H1 (cell line): ENCODE data around the gene C11orf65. TPM values are rescaled to one million over a fixed set of nuclear protein-coding genes. Genes with fewer than 3 reads are reported as not detected.

Source experiments
- CTCF ChIA-PET: fragments of 300-600 bp; sonication (Branson Sonifier 250); formaldehyde crosslinking; loops from one replicate; lab custom pipeline; 2021; ENCODE audit not compliant: partially characterized antibody; lab: Charles Lee
- POLR2A ChIA-PET: fragments of 300-600 bp; sonication (Branson Sonifier 250); formaldehyde crosslinking; loops from one replicate; lab custom pipeline; 2021; ENCODE audit warnings: inconsistent platforms; ENCODE audit not compliant: partially characterized antibody; lab: Charles Lee
- DNase-seq, 2 experiments: peaks; one replicate each; pipeline versions ENCODE4 v3.0.0 to v3.0.0-alpha.2; 2010 to 2022; ENCODE audit warnings: low spot score in 2 of 2, low read depth in 1 of 2, mixed read lengths in 1 of 2
- FAIRE-seq: peaks from 2 replicates; lab custom pipeline; 2011; peaks lifted over from hg19 to GRCh38; lab: Jason Lieb, UNC
- H2AFZ ChIP-seq: 2 replicates; pipeline ENCODE4 v1.8.1; 2012; ENCODE audit warnings: low read length, inconsistent platforms
- H2AK5ac ChIP-seq: 2 replicates; pipeline ENCODE4 v1.6.1; 2013; ENCODE audit warnings: low read depth, low read length
- H2BK120ac ChIP-seq: replicated peaks from 2 replicates; pipeline ENCODE3; 2013; ENCODE audit warnings: low read depth, low read length, inconsistent platforms
- H2BK12ac ChIP-seq: 2 replicates; pipeline ENCODE4 v1.6.1; 2013; ENCODE audit warnings: low read depth, low read length
- H2BK15ac ChIP-seq: 2 replicates; pipeline ENCODE4 v1.6.1; 2013; ENCODE audit warnings: low read length
- H2BK20ac ChIP-seq: 2 replicates; pipeline ENCODE4 v1.6.1; 2013; ENCODE audit warnings: low read length
- H2BK5ac ChIP-seq: 2 replicates; pipeline ENCODE4 v1.6.1; 2013; ENCODE audit warnings: low read depth, low read length
- H3K14ac ChIP-seq: 2 replicates; pipeline ENCODE4 v1.6.1; 2013; ENCODE audit warnings: inconsistent platforms; ENCODE audit not compliant: insufficient read length
- H3K18ac ChIP-seq: 2 replicates; pipeline ENCODE4 v1.6.1; 2013; ENCODE audit warnings: low read length; ENCODE audit errors: extremely low read depth
- H3K23ac ChIP-seq: 2 replicates; pipeline ENCODE4 v1.6.1; 2013; ENCODE audit warnings: inconsistent platforms; ENCODE audit not compliant: insufficient read length
- H3K23me2 ChIP-seq: 2 replicates; pipeline ENCODE4 v1.6.1; 2013; ENCODE audit warnings: low read depth, low read length
- H3K27ac ChIP-seq: 2 replicates; pipeline ENCODE4 v1.6.1; 2011; ENCODE audit warnings: low read depth, low read length, inconsistent platforms
- H3K27me3 ChIP-seq, 4 experiments: replicated peaks in 1 of 4; 1 replicate in 1 of 4; 2 replicates in 3 of 4; pipeline versions ENCODE4 v1.6.1 to v1.8.1; 2011 to 2013; ENCODE audit warnings: low read length in 3 of 4, mild to moderate bottlenecking in 3 of 4, inconsistent platforms in 2 of 4, mixed read lengths in 2 of 4, moderate library complexity in 1 of 4; ENCODE audit not compliant: control insufficient read depth in 3 of 4, insufficient read depth in 3 of 4; ENCODE audit errors: extremely low read depth in 1 of 4
- H3K36me3 ChIP-seq, 4 experiments: 2 replicates each; pipeline versions ENCODE4 v1.6.1 to v1.8.1; 2011 to 2013; ENCODE audit warnings: mild to moderate bottlenecking in 4 of 4, low read length in 3 of 4, moderate library complexity in 2 of 4, control low read depth in 1 of 4, inconsistent platforms in 1 of 4; ENCODE audit not compliant: insufficient read depth in 4 of 4, control insufficient read depth in 2 of 4
- H3K4ac ChIP-seq: replicated peaks from 2 replicates; pipeline ENCODE3; 2013; ENCODE audit warnings: low read length, low read depth, mixed read lengths, inconsistent platforms; ENCODE audit not compliant: insufficient read length
- H3K4me1 ChIP-seq, 4 experiments: replicated peaks in 1 of 4; 1 replicate in 1 of 4; 2 replicates in 3 of 4; pipeline versions ENCODE4 v1.6.1 to v1.8.1; 2011 to 2013; ENCODE audit warnings: low read length in 3 of 4, inconsistent platforms in 2 of 4, mixed read lengths in 1 of 4; ENCODE audit not compliant: insufficient read depth in 4 of 4, control insufficient read depth in 3 of 4
- H3K4me2 ChIP-seq, 2 experiments: 2 replicates each; pipeline versions ENCODE4 v1.6.1 to v1.8.1; 2011 to 2013; ENCODE audit warnings: low read depth in 2 of 2, low read length in 2 of 2, control low read depth in 1 of 2, inconsistent platforms in 1 of 2, mild to moderate bottlenecking in 1 of 2; ENCODE audit not compliant: insufficient read depth in 1 of 2
- H3K4me3 ChIP-seq, 4 experiments: fragments of 200-600, 300-600 bp in 1 of 4; sonication (generic), shearing (Covaris generic), sonication (Bioruptor Twin) in 1 of 4; 2 replicates each; pipeline versions ENCODE4 v1.5.1 to v1.8.1; 2011 to 2016; ENCODE audit warnings: low read length in 4 of 4, low read depth in 3 of 4, control low read depth in 2 of 4, inconsistent platforms in 2 of 4, mild to moderate bottlenecking in 2 of 4, mixed read lengths in 1 of 4, moderate library complexity in 1 of 4; ENCODE audit not compliant: insufficient read depth in 2 of 4; ENCODE audit errors: extremely low read depth in 1 of 4
- H3K56ac ChIP-seq: replicated peaks from 2 replicates; pipeline ENCODE3; 2013; ENCODE audit warnings: low read depth, mild to moderate bottlenecking, mixed read lengths, low read length, inconsistent platforms; ENCODE audit not compliant: insufficient read length
- H3K79me1 ChIP-seq: 2 replicates; pipeline ENCODE4 v1.6.1; 2013; ENCODE audit warnings: low read depth, low read length, control low read depth
- H3K79me2 ChIP-seq, 2 experiments: 2 replicates each; pipeline versions ENCODE4 v1.6.1 to v1.8.1; 2012 to 2013; ENCODE audit warnings: low read length in 2 of 2, mild to moderate bottlenecking in 2 of 2, inconsistent platforms in 1 of 2; ENCODE audit not compliant: insufficient read depth in 2 of 2, control insufficient read depth in 1 of 2
- H3K9ac ChIP-seq, 4 experiments: replicated peaks in 1 of 4; 1 replicate in 1 of 4; 2 replicates in 3 of 4; pipeline versions ENCODE4 v1.6.1 to v1.8.1; 2011 to 2013; ENCODE audit warnings: low read depth in 3 of 4, low read length in 3 of 4, control low read depth in 2 of 4, mild to moderate bottlenecking in 2 of 4, moderate library complexity in 2 of 4, inconsistent platforms in 1 of 4; ENCODE audit errors: extremely low read depth in 1 of 4
- H3K9me3 ChIP-seq, 2 experiments: 2 replicates each; pipeline versions ENCODE4 v1.6.1 to v1.8.1; 2012 to 2013; ENCODE audit warnings: mild to moderate bottlenecking in 2 of 2, moderate library complexity in 2 of 2, control low read depth in 1 of 2, inconsistent platforms in 1 of 2, low read depth in 1 of 2, low read length in 1 of 2, mixed read lengths in 1 of 2; ENCODE audit not compliant: insufficient read depth in 2 of 2
- H4K20me1 ChIP-seq, 2 experiments: replicated peaks in 1 of 2; 2 replicates each; pipeline versions ENCODE3 to v1.8.1; 2011 to 2013; ENCODE audit warnings: inconsistent platforms in 2 of 2, low read length in 2 of 2, mild to moderate bottlenecking in 1 of 2; ENCODE audit not compliant: insufficient read depth in 2 of 2, control insufficient read depth in 1 of 2
- H4K5ac ChIP-seq: 2 replicates; pipeline ENCODE4 v1.6.1; 2013; ENCODE audit warnings: low read length, low read depth, mixed read lengths, inconsistent platforms; ENCODE audit not compliant: insufficient read length
- H4K8ac ChIP-seq: 2 replicates; pipeline ENCODE4 v1.8.0; 2013; ENCODE audit warnings: mild to moderate bottlenecking, moderate library complexity, low read length, inconsistent platforms; ENCODE audit not compliant: insufficient read depth; ENCODE audit errors: extremely low read depth
- H4K91ac ChIP-seq: replicated peaks from 2 replicates; pipeline ENCODE3; 2013; ENCODE audit warnings: low read length, mixed read lengths, inconsistent platforms; ENCODE audit not compliant: insufficient read length
- RNF2 ChIP-seq: fragments of 200-900, 300-1000 bp; sonication (generic); IDR thresholded peaks from 2 replicates; pipeline ENCODE4 v1.7.1; 2016; ENCODE audit warnings: borderline replicate concordance, low read depth, mild to moderate bottlenecking, antibody characterized with exemption, low read length; ENCODE audit not compliant: poor library complexity, severe bottlenecking; ENCODE audit errors: missing control alignments
- RXRA ChIP-seq: IDR thresholded peaks from 2 replicates; pipeline ENCODE4 v1.6.1; 2011; ENCODE audit warnings: low read depth, mild to moderate bottlenecking, low read length, moderate library complexity; ENCODE audit not compliant: insufficient read depth
- SIX5 ChIP-seq: IDR thresholded peaks from 2 replicates; pipeline ENCODE4 v1.6.1; 2011; ENCODE audit warnings: mild to moderate bottlenecking, low read depth, low read length
- WGBS, 2 experiments: shearing (Covaris generic) in 1 of 2; methylation state at CpG; one replicate each; pipeline versions ENCODE4 v1.1.6 to v1.1.7; 2013 to 2015; ENCODE audit warnings: low lambda C conversion rate in 2 of 2, mixed read lengths in 2 of 2, inconsistent platforms in 1 of 2, low coverage in 1 of 2, missing lambda C conversion rate in 1 of 2; ENCODE audit not compliant: insufficient replicate concordance in 2 of 2, insufficient coverage in 1 of 2, insufficient read length in 1 of 2; ENCODE audit errors: extremely low coverage in 1 of 2, missing lambda C conversion rate in 1 of 2; 5-methylcytosine and 5-hydroxymethylcytosine counted together
- polyA plus RNA-seq, 7 experiments: library from polyadenylated mRNA; depleted of rRNA in 3 of 7; stranded (reverse) in 5 of 7; unstranded in 2 of 7; fragments of >200 nt in 5 of 7; fragments of 200-250 nt in 2 of 7; gene quantifications; 1 replicate in 5 of 7; 2 replicates in 1 of 7; 4 replicates in 1 of 7; pipeline versions ENCODE4 v1.2.1 to v1.2.3, GENCODE V29; 2011 to 2013; ENCODE audit warnings: missing spikeins in 2 of 7, mixed read lengths in 2 of 7
- total RNA-seq: library from RNA; stranded (reverse); fragmentation: NEBNext Ultra II Directional; extraction: Animal tissue kit (Norgen Biotek cat#: 25700); gene quantifications from 2 replicates; pipeline ENCODE4 v1.2.1, GENCODE V29; 2021

Gene C11orf65
- total and polyA plus RNA-seq, 2 of the 8 experiments (the other 6 are each of a cell fraction or from before 2014, with no cell fraction given): 0.14 to 0.22 TPM

DNA sequence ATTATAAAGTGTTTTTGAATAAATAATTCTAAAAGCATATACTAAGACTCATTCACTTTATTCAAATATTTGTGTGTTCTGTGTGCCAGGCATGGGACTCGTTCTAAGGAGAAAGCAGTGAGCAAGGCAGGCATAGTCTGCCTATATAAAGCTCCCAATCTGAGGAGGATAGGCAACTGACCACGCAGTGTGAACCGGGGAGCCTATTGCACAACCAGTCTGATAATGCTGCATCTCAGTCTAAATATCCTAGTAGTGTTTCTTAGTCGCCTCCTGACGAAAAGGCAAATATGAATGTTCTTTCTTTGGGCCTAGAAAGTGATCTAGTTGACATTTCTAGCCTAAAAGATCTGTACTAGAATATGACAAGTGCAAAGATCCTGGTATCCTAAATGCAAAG, 98.3 kb downstream of the C11orf65 start:
- no peak overlapping the region for H2BK15ac ChIP-seq
- H3K27ac ChIP-seq: no peak overlapping the region
- no peak overlapping the region for H2BK120ac ChIP-seq
- 80% methylated on average over 5 of the region's 5 CpGs; no CpG with 5 or more reads in 1 of the 2 experiments for WGBS, 2 experiments
- no peak overlapping the region for H2BK20ac ChIP-seq
- no peaks in the 10 kb centered on the region for H3K23me2 ChIP-seq
- ChIA-PET CTCF (interaction anchor here (0.6 kb wide), 1 partner anchor 109 kb away, joined by 5 read pairs; no protein-coding TSS in a partner anchor), POLR2A (no interaction called here)
- no peak overlapping the region for H3K4me3 ChIP-seq
- no peak overlapping the region for H3K14ac ChIP-seq
- H3K4ac ChIP-seq: no peak overlapping the region
- H3K27me3 ChIP-seq: no peaks in the 10 kb centered on the region
- H3K18ac ChIP-seq: no peak overlapping the region
- H3K79me1 ChIP-seq: no peaks in the 10 kb centered on the region
- H4K91ac ChIP-seq: no peak overlapping the region
- H4K20me1 ChIP-seq: no peaks in the 10 kb centered on the region
- no peak overlapping the region for H4K8ac ChIP-seq
- TF ChIP-seq RNF2 (no peak), RXRA (no peak), SIX5 (no peak)
- no peak for DNase-seq
- H3K9ac ChIP-seq: no peak overlapping the region
- no peak overlapping the region for H2BK5ac ChIP-seq
- no peak overlapping the region for H2AFZ ChIP-seq
- no peak overlapping the region for H3K23ac ChIP-seq
- H3K4me2 ChIP-seq: no peak overlapping the region
- H2BK12ac ChIP-seq: no peak overlapping the region
- H3K36me3 ChIP-seq: peaks cover 0 to 11% (median 4%) of the 10 kb centered on the region in 4 experiments; a peak in 5 of 8 replicates
- FAIRE-seq: no peak
- H3K4me1 ChIP-seq: no peaks in the 10 kb centered on the region
- no peaks in the 10 kb centered on the region for H3K79me2 ChIP-seq
- H3K56ac ChIP-seq: no peak overlapping the region
- H2AK5ac ChIP-seq: no peak overlapping the region
- H4K5ac ChIP-seq: no peak overlapping the region
- peaks cover 4 to 9% of the 10 kb centered on the region in 2 experiments; a peak in 2 of 4 replicates for H3K9me3 ChIP-seq
